Measurements from ENCODE around the gene UNC5CL.

Gene UNC5CL, protein sequence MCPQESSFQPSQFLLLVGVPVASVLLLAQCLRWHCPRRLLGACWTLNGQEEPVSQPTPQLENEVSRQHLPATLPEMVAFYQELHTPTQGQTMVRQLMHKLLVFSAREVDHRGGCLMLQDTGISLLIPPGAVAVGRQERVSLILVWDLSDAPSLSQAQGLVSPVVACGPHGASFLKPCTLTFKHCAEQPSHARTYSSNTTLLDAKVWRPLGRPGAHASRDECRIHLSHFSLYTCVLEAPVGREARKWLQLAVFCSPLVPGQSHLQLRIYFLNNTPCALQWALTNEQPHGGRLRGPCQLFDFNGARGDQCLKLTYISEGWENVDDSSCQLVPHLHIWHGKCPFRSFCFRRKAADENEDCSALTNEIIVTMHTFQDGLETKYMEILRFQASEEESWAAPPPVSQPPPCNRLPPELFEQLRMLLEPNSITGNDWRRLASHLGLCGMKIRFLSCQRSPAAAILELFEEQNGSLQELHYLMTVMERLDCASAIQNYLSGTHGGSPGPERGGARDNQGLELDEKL

DNA sequence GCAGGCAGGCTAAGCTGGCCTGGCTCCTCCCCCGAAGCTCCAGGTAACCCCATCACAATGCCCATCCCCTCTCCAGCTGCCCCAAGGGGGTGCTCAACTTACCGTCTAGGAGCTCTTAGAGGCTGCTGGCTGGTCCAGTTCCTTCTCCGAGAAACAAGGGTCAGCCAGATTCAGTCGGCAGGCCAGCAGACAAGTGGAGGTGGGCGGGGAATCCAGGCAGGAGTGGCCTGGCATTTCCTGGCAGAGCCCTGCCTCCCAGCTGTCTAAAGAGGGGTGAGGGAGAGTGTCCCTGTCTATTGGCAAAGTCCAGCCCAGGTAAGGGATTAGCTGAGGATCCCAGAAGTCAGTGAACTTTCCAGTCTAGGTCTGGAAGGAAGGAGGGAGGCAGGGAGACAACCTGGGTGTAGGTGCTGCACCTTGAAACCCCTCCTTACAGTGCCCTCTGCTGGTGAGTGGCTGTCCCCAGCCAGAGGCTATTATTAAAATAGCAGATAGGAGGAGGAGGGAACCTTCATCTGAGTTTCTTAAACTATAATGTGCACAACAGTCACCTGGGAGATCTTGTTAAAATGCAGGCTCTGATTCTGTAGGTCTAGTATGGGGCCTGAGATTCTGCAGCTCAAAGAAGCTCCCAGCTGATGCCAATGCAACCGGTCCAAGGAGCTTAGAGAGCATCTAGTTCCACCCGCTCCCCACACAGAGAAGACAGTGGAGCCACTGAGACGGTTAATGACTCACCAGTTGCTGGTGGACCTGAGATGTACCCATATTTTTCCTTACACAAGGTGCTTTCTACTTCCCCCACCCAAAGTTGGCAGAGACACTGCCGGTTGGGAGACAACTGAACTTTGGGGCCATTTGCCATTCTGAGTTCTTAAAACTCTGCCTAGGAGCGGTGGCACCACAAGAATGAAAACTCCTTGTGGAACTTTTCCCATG lies at the start of gene UNC5CL:
Gene UNC5CL (minus strand): TSS at position 162 of the 939 bp plus-strand sequence. CDS start 4,147 bp downstream, outside the sequence.
- peak; percentile 69 for DNase-seq (ENCODE audit: low spot score)

DNA sequence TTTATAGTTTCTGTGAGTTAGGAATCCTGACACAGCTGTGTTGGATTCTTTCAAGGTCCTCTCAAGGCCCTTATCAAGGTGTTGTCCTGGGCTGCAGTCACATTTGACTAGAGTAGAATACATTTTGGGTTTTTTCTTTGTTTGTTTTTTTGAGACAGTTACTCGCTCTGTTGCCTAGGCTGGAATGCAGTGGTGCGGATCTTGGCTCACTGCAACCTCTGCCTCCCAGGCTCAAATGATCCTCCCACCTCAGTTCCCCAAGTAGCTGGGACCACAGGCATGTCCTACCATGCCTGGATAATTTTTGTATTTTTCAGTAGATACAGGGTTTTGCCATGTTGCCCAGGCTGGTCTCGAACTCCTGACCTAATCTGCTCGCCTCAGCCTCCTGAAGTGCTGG lies 49.4 kb upstream of the UNC5CL start:
- DNase-seq (ENCODE audit: low spot score), result no peak

DNA sequence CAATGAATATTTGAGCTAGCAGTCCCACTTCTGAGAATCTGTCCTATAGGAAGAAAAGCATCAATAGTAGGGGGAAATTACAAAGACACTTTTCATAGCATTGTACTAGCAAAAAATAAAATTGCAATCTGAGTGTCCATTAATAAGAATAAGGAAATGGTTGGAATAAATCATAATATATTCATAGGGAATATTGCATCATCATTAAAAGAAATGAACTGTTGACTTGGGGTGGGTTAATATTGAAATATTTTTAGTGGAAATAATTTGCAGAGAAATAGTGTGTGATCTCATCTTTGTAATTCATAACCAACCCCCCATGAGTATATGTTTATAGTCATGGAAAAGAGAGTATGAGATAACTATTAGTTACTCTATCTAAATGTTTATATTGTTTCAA lies 46.2 kb upstream of the UNC5CL start:
- no peak for DNase-seq (ENCODE audit: low spot score)

DNA sequence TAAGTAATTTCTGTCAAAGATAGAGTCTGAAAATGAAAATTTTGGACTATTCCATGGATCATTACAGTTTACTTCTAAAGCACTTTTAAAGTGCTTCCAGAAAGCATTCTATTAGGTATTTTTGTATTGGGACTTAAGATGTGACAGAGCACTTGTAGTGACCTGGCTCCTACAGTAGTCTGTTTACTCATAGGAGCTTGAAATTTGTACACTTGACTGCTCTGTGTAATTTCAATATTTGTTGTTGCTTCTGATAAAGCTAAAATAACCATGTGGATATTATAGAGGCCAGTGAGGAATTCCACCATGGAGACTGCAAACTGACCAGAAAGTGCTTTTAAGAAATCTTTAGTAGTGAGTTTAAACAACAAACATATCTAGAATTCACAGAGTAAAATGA lies 44.1 kb upstream of the UNC5CL start:
- DNase-seq (ENCODE audit: low spot score), result no peak

DNA sequence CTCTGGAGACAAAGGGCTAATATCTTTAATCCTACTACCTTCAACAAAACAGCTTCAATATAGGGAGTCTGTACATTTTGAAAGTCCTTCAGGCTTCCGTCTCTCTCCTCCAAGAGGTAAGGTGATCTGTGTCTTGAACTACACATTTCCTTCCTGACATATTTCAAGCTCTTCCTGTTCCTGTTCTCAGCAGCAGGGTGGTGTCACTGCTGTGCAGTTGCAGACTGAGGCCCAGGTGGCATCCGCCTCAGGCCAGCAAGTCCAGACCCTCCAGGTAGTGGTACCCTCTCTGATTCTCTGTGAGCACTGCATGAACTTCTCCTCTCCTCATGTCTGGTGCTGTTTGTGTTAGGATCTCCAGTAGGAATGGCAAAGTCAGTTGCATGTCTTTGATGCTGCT lies 41.6 kb upstream of the UNC5CL start:
- DNase-seq (ENCODE audit: low spot score), result no peak

DNA sequence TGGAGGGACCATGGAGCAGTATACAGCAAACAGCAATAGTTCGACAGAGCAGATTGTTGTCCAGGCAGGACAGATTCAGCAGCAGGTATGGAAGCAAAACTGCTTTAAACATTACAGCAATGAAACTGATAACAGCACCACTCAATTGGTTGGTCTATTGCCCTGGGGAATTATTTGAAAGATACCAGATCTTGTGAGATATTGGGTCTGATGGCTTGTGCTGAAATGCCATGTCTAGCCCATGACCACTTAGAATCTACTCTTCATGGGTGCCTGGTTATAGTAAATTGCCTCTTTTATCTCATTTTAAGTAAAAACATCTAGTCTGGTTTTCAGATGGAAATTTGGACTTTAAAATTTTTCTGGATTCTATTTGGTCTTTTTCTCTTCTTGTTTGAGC lies 40.1 kb upstream of the UNC5CL start:
- DNase-seq (ENCODE audit: low spot score), result no peak

DNA sequence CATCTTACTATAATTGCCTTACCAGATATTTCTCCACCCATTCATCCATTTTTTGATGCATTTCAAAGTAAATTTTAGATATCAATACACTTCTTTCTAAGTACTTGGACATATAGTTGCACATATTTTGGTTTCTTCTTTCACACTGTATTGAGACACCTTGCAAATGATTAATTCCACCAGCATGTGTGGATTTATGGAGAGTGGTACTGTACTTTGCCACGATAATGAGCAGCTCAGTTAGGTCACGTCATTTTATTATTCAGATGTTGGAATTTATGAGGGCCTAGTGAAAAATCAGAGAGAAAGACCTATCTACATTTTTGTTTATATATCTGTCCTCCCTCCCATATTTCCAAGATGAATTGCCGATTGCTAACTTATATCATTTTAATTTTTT lies 39.1 kb upstream of the UNC5CL start:
- no peak for DNase-seq (ENCODE audit: low spot score)

DNA sequence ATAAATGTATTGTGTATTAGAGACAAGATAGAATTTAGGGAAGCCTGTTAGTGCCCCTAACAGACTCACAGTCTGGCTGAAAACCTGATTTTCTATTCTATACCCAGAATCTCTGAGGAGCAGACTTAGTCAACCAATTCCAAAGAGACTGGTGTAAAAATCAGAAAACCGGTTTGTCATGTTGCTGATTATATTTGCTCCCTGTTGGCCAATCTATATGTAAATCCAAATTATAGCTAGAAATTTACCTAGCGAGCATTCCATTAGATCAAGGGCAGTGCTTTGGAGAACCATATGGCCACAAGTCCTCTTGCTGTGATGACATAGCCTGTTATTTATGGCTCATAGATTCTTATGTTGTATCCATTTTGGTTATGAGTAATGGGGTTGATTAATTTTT lies 38.5 kb upstream of the UNC5CL start:
- DNase-seq (ENCODE audit: low spot score), result no peak

DNA sequence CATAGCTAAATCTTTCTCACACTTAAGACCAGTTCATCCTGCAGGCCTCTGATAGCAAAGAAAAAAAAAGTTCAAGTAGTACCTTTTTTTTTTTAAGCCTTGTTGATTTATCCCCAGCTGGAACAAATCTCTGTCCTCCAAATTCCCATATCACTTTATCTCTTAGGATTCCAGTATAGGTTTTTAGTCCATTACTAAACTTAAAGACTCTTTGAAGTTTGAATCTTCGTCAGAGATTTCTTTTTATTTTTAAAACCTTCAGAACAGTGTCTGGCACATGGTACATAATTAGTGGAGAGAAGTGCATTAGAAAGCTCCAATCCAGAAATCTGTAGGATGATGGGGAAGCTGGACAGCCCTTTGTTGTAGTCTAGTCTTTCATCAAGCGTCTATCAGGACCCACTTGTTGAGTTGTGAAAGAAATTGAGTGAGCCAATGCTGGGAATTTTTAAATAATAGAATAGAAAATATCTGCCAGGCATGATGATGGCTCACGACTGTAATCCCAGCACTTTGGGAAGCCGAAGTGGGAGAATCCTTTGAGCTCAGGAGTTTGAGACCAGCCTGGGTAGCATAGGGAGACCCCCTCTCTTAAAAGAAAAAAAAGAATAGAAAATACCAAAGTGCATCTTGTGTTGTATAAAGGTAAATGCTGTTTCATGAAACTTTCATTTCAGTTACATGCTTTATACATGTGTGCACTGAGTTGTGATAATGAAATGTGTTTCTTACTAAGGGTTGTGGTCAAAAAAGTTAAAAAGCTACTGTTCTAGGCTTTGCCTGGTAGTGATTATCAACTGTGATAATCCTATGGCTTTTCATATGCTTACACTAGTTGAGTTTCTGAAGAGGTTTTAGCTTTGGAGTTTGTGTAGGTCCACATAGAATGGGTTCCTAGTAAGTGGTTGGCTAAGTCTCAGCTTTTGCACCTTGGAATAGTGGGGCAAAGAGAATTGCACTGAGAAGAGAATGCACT lies 36.9 kb upstream of the UNC5CL start:
- DNase-seq (ENCODE audit: low spot score), result no peak

DNA sequence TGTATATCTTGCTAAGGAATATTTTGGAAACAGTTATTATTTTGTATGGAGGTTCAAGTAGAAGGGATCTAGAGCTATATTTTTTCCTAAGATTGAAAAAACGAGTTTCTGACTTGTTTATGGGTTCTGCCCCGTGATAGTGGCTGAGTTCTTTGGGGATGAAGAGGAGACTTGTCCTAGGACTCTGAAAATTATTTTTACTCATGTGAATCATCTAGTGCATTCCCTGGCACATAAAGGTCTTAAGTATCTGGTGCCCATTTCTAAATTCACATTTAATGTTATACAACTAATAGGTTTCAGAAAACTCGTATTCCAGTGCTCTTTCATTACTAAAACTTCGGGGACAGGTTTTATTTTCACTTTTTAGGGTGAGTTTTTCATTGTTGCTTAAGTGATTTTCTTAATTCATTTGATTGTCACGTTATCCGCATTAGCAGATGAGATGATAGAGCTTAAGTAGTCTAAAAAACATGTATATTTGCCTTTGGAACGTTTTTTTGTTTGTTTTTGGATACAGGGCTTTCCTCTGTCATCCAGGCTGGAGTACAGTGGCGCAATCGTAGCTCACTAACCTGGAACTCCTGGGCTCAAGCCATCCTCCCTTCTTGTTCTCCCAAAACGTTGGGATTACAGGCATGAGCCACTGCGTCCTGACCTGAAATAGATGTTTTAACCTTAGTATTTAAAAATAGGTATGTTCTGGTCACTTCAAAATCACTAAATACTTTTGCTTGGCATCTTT lies 35.8 kb upstream of the UNC5CL start:
- no peak for DNase-seq (ENCODE audit: low spot score)

DNA sequence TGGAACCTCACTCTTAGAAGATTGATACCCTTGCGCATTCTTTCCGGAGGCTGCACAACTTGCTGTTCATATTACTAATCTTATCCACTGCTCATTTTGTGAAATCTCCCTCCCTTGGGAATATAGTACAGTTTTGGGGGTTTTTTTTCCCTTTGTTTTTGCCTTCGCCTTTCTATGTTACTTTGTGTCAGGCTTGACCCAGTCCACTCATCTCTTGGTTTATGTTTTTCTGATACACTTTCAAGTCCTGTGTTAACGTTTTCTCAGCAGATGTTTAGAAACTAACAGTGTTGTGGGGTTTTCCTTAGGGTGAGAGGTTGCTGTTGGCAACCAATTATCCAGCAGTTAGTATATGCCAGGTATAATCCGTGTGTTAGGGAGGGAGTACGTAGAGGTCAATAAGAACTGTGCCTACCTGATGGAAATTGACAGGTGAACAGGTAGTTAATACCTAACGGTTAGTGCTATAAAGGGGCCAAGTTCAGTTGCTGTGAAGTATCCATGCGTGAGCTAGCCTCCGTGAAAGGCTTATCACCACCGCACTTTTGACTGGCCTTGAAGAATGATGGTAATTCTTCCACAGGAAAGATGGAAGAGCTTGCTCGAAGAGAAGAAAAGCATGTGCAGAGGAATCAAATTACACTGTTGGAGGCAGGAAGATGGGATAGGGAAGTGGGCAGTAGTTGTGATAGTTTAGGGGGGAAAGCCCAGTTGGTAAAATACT lies 35.1 kb upstream of the UNC5CL start:
- DNase-seq (ENCODE audit: low spot score), result peak; percentile 14

DNA sequence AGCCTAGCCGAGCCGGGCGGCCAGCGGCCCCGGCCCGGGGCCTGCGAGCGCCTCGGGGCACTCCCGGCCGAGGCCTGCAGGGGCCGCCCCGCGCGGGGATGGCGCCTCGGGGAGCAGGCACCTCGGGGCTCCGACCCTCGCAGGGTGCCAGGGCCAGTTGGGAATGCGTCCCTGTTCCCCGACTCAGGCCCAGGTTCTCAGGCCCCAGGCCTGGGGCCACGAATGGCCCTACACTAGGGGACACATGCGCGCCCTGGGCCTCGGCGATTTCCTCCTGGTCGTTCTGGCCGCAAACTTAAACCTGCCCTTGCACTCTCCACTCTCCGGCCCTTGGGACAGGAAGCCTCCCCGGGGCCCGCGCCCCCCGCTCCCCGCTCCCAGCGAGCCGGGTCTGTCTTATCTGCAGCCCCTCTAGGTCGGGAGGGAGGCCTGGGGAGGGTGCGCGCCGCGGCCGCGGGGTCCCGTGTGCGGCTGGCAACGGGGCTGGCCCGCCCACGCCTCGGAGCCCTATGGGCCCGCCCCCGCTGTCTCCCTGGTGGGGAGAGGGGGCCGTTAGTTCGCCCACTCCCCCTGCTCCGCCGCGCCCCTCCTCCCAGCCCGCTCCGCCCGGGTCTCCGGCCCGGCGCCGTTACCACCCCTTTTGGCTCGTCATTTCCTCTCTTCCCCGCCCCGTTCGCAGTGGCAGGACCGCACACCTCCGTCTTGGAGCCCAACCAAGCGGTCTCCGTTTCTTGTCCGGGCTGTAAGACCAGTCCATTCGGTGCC lies 34.4 kb upstream of the UNC5CL start:
- peak; percentile 84 for DNase-seq (ENCODE audit: low spot score)

DNA sequence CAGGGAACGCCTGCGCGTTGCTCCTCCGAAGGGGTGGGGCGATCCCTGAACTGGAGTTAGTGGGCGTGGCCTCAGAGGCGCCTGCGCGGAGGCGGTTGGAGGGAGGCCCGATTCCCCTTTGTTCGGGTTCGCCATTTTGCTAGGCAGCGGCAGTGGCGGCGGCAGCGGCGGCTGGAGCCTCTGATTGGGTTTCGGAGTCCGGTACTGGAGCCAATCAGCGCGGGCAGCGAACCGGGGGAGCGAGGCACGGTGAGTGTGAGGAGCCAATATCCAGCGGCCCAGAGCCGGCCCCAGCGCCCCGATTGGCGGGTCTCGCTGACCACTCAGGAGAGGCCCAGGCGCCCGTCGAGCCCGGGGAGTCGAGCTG lies 33.8 kb upstream of the UNC5CL start, which contains the start of gene NFYA:
Gene NFYA (plus strand): TSS at position 139 of the 367 bp plus-strand sequence. CDS start 6,116 bp downstream, outside the sequence.
- peak; percentile 97 for DNase-seq (ENCODE audit: low spot score)

DNA sequence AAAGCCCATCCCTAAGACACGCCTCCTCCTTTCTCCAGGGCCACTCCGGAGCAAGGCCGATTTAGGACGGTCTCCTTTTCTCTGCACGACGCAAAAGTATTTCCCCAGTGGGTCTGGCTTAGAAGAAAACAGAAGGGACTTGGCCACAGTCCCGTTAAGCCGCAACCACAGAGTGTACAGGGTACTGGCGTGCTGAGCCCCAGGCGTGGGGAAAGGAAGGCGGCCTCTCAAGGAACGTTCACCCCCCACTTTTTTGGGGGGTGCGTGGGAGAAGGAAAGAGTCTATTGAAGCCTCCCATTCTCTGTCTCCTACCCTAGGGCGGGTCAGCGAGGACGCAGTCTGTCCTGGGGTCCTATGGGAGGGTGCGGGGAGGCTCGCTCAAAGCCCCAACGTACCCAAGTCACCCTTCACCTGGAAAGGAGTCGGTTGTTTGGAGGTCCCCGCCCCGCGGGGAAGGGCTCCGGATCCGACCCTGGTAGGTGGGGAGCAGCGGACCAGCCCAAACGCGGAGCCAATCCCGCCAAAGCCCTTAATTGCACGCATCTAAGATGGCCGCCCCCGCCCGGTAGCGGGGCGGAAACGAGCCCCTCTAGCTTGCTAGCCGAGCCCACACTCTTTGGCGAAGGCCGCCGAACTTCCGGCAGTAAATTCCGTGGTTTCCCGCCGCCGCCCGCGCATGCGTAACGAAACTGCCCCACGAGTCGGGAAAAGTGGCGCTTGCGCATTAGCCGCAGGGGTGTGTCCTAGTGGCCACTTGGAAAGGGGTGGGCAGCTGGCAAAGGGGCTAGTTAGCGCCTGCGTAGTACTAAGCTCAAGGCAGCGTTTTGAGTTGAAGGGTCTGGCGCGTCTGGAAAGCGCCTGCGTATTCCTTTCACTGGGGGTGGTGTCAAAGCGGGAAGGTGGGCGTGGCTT lies 33.2 kb upstream of the UNC5CL start, which contains the start of gene OARD1:
Gene OARD1 (minus strand): TSS at position 434 of the 913 bp plus-strand sequence. CDS start 722 bp downstream, outside the sequence.
- DNase-seq (ENCODE audit: low spot score), result peak; percentile 97

DNA sequence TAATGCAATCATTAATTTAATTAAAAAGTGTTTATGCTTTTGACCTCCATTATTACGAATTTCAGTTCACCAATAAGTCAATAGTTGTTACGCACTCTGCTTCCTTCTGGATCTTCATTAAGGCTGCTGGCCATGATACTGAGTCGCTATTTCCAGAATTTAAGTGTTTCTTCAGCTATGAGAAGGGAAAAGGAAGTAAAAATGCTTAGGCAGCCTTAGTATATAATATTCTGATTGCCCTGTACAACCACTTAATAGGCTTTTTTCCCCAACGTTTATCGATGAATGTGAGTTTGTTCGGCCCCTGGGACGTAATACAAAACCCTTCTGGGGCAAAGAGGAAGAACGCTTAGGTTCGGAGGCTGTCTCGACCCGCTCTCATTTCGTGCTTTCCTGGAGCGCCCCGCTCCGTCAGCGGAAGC lies 32.5 kb upstream of the UNC5CL start:
- DNase-seq (ENCODE audit: low spot score), result no peak

DNA sequence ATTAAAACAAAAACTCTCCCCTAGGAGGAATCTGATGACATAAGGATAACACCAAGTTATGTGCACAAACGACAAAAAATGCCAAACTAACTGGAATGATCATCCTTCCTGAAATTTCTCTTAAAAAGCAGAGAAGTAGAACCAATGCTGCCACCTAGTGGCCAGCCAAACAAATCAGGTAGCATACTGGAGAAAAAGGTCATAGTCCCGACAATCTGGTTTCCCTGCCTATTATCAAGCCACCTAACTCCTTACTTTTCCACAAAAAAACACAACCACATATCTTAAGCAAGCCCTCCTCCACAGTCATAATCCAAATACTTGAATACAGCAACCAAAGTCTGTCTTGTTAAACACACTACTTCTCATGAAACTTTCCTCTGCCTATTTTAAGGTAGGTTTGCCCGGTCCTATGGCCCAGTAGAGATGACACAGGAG lies 27.9 kb upstream of the UNC5CL start:
- DNase-seq (ENCODE audit: low spot score), result peak; percentile 59

DNA sequence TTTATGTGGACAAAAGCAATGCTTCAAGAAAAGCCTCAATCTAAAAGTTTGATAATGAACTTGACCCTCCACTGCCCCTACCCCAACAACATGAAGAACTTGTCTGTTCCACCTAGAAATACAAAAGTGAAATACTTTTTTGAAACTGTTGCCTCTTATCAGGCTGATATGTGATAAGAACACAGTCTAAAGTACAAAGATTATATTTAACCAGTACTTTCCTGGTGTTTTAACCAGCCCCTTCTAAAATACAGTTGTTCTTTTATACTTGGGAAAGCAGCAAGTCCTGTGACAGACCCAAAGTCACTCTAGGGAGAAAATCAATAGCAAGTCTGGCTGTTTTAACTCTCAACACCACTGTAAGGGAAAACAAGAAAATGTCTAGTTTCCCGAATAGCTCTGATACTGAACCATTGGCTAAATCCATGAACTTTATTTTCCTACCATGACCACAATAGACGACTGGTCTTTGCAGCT lies 26.6 kb upstream of the UNC5CL start:
- no peak for DNase-seq (ENCODE audit: low spot score)

DNA sequence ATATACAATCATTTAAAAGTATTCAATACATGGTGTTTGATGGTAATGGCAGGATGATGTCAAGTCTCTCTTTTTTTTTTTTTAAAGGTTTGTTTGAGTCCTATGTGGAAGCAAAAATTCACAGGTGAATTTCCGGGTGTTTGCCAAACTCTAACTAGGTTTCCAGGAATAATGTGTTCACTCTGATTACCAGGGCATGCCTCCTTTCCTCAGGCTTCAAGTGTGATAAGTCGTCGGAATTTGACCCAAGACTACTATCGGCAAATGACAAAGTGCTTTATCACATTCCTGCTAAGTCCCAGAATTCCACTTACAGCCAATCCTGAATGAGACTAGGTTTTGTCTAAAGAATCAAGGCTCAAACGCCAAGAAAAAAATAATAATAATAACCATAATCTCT lies 25.8 kb upstream of the UNC5CL start:
- DNase-seq (ENCODE audit: low spot score), result no peak
